Keratinocyte (primary cell): ENCODE results near the gene KIAA0825. TPM values are rescaled to one million over a fixed set of nuclear protein-coding genes. Genes with fewer than 3 reads are reported as not detected.

ENCODE experiments used
- DNase-seq: peaks from one replicate; pipeline ENCODE4 v3.0.0-alpha.2; 2011; ENCODE audit warnings: low read depth, missing footprints, low spot score
- FAIRE-seq: peaks from 2 replicates; lab custom pipeline; 2011; peaks lifted over from hg19 to GRCh38; lab: Jason Lieb, UNC
- H2AFZ ChIP-seq: 2 replicates; pipeline ENCODE4 v1.6.0; 2012; ENCODE audit warnings: low read length, control low read depth, inconsistent platforms; ENCODE audit not compliant: control insufficient read depth
- H3K27ac ChIP-seq: 2 replicates; pipeline ENCODE4 v1.5.1; 2011; ENCODE audit warnings: low read length; ENCODE audit not compliant: control insufficient read depth, insufficient read depth
- H3K27me3 ChIP-seq: 3 replicates; pipeline ENCODE4 v1.6.0; 2011; ENCODE audit warnings: low read length; ENCODE audit not compliant: control insufficient read depth, insufficient read depth; ENCODE audit errors: extremely low read depth
- H3K36me3 ChIP-seq, 2 experiments: 2 replicates in 1 of 2; 3 replicates in 1 of 2; pipeline ENCODE4 v1.5.1; 2011; ENCODE audit warnings: low read length in 2 of 2, mild to moderate bottlenecking in 1 of 2; ENCODE audit not compliant: control insufficient read depth in 2 of 2, insufficient read depth in 2 of 2; ENCODE audit errors: extremely low read depth in 1 of 2
- H3K4me1 ChIP-seq: 3 replicates; pipeline ENCODE4 v1.5.1; 2011; ENCODE audit warnings: low read length; ENCODE audit not compliant: control insufficient read depth, insufficient read depth; ENCODE audit errors: extremely low read depth
- H3K4me2 ChIP-seq: 3 replicates; pipeline ENCODE4 v1.6.0; 2011; ENCODE audit warnings: low read depth, low read length; ENCODE audit not compliant: control insufficient read depth, insufficient read depth; ENCODE audit errors: extremely low read depth
- H3K4me3 ChIP-seq, 3 experiments: fragments of 200-600 bp in 1 of 3; sonication (generic) in 1 of 3; 2 replicates in 2 of 3; 3 replicates in 1 of 3; pipeline ENCODE4 v1.5.1; 2011 to 2016; ENCODE audit warnings: low read length in 3 of 3, mild to moderate bottlenecking in 3 of 3, control low read depth in 2 of 3, inconsistent platforms in 1 of 3, low read depth in 1 of 3, mixed read lengths in 1 of 3, mixed run types in 1 of 3, moderate library complexity in 1 of 3; ENCODE audit not compliant: control insufficient read depth in 2 of 3, insufficient read depth in 2 of 3; ENCODE audit errors: extremely low read depth in 1 of 3
- H3K79me2 ChIP-seq: 2 replicates; pipeline ENCODE4 v1.6.0; 2012; ENCODE audit warnings: low read length; ENCODE audit not compliant: control insufficient read depth, insufficient read depth
- H3K9ac ChIP-seq: 3 replicates; pipeline ENCODE4 v1.6.0; 2011; ENCODE audit warnings: low read length; ENCODE audit not compliant: control insufficient read depth, insufficient read depth; ENCODE audit errors: extremely low read depth
- H3K9me1 ChIP-seq: 3 replicates; pipeline ENCODE4 v1.6.0; 2011; ENCODE audit warnings: low read length; ENCODE audit not compliant: control insufficient read depth, insufficient read depth; ENCODE audit errors: extremely low read depth
- H3K9me3 ChIP-seq: 2 replicates; pipeline ENCODE4 v1.5.1; 2012; ENCODE audit warnings: low read depth, low read length; ENCODE audit not compliant: control insufficient read depth
- H4K20me1 ChIP-seq: 3 replicates; pipeline ENCODE4 v1.6.0; 2011; ENCODE audit warnings: low read length; ENCODE audit not compliant: control insufficient read depth, insufficient read depth; ENCODE audit errors: extremely low read depth
- EZH2 ChIP-seq: IDR thresholded peaks from one replicate; pipeline ENCODE4 v1.6.1; 2012; ENCODE audit warnings: inconsistent platforms, mild to moderate bottlenecking, low read length, moderate library complexity
- dilution Hi-C: fragments of 300-500 bp; cut with MboI; formaldehyde crosslinking; loops from one replicate; pipeline ENCODE4 v1.7.0; 2020; ENCODE audit warnings: low sequenced_read_pairs; ENCODE audit not compliant: extremely low pct_ligation_motif_present
- polyA plus RNA-seq, 5 experiments: library from polyadenylated mRNA; depleted of rRNA in 3 of 5; stranded (reverse) in 3 of 5; stranded (forward) in 1 of 5; unstranded in 1 of 5; fragments of >200 nt; gene quantifications; 1 replicate in 1 of 5; 2 replicates in 3 of 5; 3 replicates in 1 of 5; pipeline versions ENCODE4 v1.2.1 to v1.2.3, GENCODE V29; 2011 to 2012; ENCODE audit warnings: missing spikeins in 2 of 5, low read depth in 1 of 5, low replicate concordance in 1 of 5
- TF ChIP-seq, protein P1 (sequence below), 3 experiments: IDR thresholded peaks in 1 of 3; conservative IDR thresholded peaks in 1 of 3; optimal IDR thresholded peaks in 1 of 3; 2 replicates in 2 of 3; 3 replicates in 1 of 3; pipeline versions ENCODE3 to v1.5.1; 2011; ENCODE audit warnings: low read length in 3 of 3, mild to moderate bottlenecking in 3 of 3, moderate library complexity in 2 of 3, control low read depth in 1 of 3, inconsistent platforms in 1 of 3; ENCODE audit not compliant: insufficient read depth in 2 of 3; ENCODE audit errors: extremely low read depth in 1 of 3

The KIAA0825 gene
- polyA plus RNA-seq, 1 donor (not counting 4 experiments of a cell fraction or from before 2014, with no cell fraction given): 1.2 TPM

DNA sequence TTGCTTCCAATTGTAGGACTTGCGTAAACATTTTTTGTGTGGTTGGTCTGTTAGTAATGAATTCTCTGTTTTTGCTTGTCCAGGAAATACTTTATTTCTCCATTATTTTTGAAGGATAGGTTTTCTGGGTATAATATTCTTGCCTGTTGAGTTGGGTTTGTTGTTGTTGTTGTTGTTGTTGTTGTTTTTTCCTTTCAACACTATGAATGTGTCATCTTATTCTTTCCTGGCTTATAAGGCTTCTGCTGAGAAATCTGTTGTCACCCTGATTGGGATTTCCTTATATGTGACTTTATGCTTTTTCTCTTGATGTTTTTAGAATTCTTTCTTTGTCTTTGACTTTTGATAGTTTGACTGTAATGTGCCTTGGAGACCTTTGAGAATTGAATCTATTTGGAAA, 39.9 kb upstream of the KIAA0825 start:
- dilution Hi-C loops: no loop called here
- Histone ChIP-seq H3K36me3 (no peaks in the 10 kb centered on the region), H3K4me2 (no peak overlapping the region), H3K9me1 (no peaks in the 10 kb centered on the region), H3K9me3 (no peaks in the 10 kb centered on the region), H3K27ac (no peak overlapping the region), H4K20me1 (no peaks in the 10 kb centered on the region), H3K4me1 (no peaks in the 10 kb centered on the region), H2AFZ (no peak overlapping the region), H3K4me3 (no peak overlapping the region), H3K9ac (no peak overlapping the region), H3K27me3 (no peaks in the 10 kb centered on the region), H3K79me2 (peaks cover 6% of the 10 kb centered on the region)
- TF ChIP-seq, protein P1, sequence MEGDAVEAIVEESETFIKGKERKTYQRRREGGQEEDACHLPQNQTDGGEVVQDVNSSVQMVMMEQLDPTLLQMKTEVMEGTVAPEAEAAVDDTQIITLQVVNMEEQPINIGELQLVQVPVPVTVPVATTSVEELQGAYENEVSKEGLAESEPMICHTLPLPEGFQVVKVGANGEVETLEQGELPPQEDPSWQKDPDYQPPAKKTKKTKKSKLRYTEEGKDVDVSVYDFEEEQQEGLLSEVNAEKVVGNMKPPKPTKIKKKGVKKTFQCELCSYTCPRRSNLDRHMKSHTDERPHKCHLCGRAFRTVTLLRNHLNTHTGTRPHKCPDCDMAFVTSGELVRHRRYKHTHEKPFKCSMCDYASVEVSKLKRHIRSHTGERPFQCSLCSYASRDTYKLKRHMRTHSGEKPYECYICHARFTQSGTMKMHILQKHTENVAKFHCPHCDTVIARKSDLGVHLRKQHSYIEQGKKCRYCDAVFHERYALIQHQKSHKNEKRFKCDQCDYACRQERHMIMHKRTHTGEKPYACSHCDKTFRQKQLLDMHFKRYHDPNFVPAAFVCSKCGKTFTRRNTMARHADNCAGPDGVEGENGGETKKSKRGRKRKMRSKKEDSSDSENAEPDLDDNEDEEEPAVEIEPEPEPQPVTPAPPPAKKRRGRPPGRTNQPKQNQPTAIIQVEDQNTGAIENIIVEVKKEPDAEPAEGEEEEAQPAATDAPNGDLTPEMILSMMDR (optimal IDR thresholded peaks at IDR 0.05 in 1 of 3, IDR thresholded peaks at IDR 0.05 in 1 of 3, conservative IDR thresholded peaks at IDR 0.05 in 1 of 3; ENCODE audit: extremely low read depth in 1 of 3, insufficient read depth in 2 of 3, low read length in 3 of 3): no peak
- no peak for TF ChIP-seq EZH2
- DNase-seq (no peak), FAIRE-seq (no peak)

DNA sequence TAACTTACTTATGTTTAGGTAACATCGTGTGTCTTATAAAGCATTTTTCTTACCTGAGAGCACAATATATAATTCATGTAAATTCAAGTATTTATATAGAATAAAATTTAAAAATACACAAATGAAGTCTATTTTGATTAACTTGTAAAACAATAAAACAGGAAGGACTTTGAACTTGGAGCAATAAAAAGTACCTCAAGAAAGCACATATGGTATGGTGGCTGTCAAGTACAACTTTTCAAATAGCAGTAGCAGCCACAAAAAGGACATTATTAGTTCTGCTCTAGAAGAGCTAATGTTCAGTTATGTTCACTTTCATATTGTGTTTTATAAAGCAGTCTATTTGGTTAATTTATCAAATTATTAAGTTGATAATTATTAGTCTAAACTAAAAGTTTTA, 31.5 kb upstream of the KIAA0825 start:
- Histone ChIP-seq H3K4me3 (no peak overlapping the region), H3K9me3 (no peaks in the 10 kb centered on the region), H2AFZ (no peak overlapping the region), H3K27me3 (no peaks in the 10 kb centered on the region), H3K36me3 (no peaks in the 10 kb centered on the region), H3K27ac (no peak overlapping the region), H3K79me2 (no peaks in the 10 kb centered on the region), H3K4me1 (no peaks in the 10 kb centered on the region), H4K20me1 (no peaks in the 10 kb centered on the region), H3K9me1 (no peaks in the 10 kb centered on the region), H3K9ac (no peak overlapping the region), H3K4me2 (no peak overlapping the region)
- no peak for DNase-seq
- no peak for FAIRE-seq
- dilution Hi-C loops: no loop called here
- TF ChIP-seq, protein P1 (optimal IDR thresholded peaks at IDR 0.05 in 1 of 3, IDR thresholded peaks at IDR 0.05 in 1 of 3, conservative IDR thresholded peaks at IDR 0.05 in 1 of 3; ENCODE audit: extremely low read depth in 1 of 3, insufficient read depth in 2 of 3, low read length in 3 of 3): no peak
- TF ChIP-seq EZH2: no peak
